SIG-M5 treated with dmso at 0.1 percent for 504 hours (cell line): ENCODE results near the gene HIVEP3.

Experiments
- DNase-seq: peaks from one replicate; lab custom pipeline; 2025; ENCODE audit not compliant: unreplicated experiment; lab: John Stamatoyannopoulos, UW

HIVEP3 gene

DNA sequence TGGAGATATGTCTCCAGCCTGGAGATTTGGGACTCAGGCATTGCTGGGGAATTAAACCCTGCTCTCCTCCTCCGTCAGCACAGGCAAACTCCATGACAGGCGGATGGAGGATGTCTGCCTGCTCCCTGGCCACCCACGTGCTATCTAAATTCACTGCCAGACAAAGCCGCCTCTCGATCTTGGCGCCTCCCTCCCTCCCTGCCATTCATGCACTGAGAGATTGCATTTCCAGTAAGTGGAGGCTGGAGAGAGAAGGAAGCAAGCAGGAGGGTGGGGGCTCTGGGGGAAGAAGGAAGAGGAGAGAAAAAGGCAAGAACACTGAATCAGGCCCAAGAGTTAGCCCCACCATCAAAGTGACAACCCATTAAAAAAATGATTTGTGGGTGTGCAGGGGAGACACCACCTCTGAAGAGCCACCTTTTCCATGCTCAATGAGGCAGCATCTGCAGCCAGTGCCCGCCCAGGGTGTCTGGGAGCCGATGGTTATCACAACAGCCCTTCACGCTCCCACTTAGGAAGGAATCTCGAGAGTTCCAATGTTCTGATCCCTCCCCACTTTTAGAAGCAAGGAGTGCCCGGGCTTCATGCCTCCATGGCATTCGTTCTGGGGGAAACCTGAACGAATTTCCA is 183.0 kb downstream of the HIVEP3 start:
- DNase-seq: no peak

- DNase-seq: no peak
Observed at GRCh38 chr1:41735139-41735538, 183.6 kb downstream of the HIVEP3 start.

- peak; percentile 52 for DNase-seq
Observed at GRCh38 chr1:41734201-41734970, 184.3 kb downstream of the HIVEP3 start.

- no peak for DNase-seq
Observed at GRCh38 chr1:41733725-41734124, 185.0 kb downstream of the HIVEP3 start.

- no peak for DNase-seq
Observed at GRCh38 chr1:41733021-41733420, 185.7 kb downstream of the HIVEP3 start.

GRCh38 chr1:41731516-41732030 is 187.1 kb downstream of the HIVEP3 start:
- DNase-seq: no peak

DNA sequence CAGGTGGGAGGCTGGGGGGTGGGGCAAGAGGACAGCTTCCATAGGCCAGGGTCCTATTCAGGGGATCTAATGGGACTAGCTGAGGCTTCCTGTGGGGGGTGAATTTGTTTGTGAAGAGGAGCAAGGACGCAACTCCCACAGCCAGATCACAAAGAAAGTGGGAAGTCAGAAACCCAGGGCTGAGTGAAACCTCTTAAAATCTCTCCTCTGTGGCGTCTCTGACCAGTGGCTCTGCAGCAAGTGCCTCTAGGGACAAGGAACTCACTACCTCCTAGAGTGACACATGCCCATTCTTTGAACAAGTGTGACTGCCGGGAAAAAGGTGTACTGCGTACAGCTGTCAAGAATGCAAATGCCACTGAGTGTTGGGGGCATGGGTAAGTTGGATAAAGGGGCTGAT is 187.9 kb downstream of the HIVEP3 start:
- DNase-seq: no peak

- DNase-seq: no peak
Observed at GRCh38 chr1:41728403-41729202, 190.1 kb downstream of the HIVEP3 start.

DNA sequence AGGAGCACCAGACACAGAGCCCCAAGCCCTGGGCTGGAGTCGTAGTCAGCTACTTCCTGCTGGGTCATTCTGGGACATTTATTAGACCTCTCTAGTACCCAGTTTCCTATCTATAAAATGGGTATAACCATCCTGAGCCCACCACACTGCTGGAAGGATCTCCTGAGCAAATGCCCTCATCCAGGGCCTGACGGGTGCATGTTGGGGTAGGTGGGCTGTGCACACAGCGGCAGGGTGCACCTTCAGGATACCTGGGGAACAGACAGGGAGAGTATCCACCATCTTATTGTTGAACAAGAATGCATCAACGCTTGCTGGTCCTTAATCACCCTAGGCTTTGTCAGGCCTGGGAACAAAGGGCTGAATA is 191.0 kb downstream of the HIVEP3 start:
- DNase-seq: no peak

DNA sequence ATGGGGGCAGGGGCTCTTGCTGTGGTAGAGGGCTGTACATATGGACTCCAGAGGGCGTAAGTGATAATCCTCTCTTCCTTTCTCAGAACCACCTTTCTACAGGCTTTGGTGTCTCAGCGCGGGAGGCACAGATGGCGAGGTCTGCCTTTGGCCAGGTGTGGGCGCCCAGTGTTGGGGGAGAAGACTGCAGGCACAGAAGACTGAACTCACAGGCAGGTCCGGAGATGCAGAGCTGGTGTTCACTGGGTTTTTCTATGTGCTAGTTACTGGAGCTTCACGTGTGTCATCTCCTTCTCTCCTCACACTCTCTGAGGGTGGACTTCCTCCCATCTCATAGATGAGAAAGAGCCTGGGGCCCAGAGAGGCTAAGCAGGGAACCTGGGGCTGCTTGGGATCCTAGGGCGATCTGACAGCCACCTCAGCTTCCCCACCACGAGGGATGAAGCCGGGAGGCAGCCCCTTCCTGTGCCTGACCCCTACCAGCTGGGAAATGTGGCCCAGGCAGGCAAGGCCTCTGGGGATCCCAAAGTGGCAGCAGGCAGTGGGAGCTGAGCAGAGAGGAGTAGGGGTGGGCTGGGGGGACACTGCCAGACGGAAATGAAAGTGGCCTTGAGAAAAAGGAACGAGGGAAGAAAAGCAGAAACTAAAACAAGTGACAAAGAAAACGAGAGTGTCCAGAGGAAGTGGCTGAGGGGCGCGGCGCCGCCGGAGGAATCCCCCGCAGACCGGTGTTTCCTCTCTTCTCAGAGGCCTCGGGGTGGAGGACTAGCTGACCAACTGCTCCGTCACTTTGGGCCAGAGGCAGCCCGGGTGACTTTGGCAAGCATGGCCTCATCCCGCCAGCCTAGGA is 191.6 kb downstream of the HIVEP3 start:
- peak; percentile 91 for DNase-seq

DNA sequence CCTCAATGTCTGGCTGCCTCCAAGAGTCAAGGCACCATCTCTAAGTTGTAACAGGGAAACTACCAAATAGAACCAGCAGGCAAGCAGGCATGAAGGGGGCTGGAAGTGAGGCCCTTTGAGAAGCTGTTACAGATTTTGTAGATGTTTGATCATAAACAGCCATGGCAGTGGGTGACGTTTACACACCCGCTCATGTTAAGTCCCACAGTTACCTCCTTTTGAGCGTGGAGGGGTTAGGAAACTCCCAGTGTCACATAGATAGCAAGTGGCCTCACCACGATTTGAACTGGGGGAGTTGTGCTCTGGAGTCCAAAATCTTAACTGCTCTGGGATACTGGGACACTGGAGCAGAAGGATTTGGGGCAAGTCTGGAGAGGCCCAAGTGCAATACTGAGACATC is 192.4 kb downstream of the HIVEP3 start:
- DNase-seq: no peak

- DNase-seq: no peak
Observed at GRCh38 chr1:41724926-41725325, 193.8 kb downstream of the HIVEP3 start.

DNA sequence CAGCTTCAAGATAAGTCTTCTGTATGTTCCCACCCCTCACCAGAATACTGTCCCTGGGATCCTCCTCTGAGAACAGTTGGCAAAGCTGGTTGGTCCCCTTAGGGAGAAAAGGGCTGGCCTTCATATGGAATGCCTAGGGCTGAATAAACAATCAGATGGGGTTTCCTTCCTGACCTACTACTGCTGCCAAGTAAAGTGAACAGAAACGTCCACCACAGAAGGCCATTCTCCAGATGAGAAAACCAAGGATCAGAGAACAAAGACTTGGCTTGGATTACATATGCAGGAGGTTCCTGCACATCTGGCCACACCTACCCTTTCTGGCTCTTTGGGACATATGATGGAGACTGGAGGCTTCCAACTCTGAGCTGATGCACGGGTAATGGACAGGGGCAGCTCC is 194.5 kb downstream of the HIVEP3 start:
- DNase-seq: no peak

DNA sequence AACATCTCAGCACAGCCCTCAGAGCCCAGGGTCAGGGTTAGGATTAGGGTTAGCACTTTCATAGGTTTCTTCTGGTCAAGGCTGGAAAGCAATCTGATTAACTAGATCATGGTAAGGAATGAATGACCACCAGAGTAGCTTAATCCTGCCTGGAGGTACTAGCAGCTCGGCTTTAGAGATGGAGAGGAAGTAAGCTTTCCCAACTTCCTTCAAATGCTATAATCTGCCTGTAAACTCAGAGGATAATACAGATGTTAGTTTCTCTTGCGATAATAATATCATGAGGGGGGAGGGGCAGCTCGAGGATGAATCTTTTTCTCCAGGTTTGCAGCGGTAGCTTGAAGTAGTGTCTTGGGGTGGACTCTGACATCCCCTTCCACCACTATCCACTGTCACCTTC is 194.9 kb downstream of the HIVEP3 start:
- peak; percentile 27 for DNase-seq

- DNase-seq: no peak
Observed at GRCh38 chr1:41722184-41722583, 196.5 kb downstream of the HIVEP3 start.

GRCh38 chr1:41720861-41721410 is 197.8 kb downstream of the HIVEP3 start:
- DNase-seq: no peak

GRCh38 chr1:41719590-41719989 is 199.1 kb downstream of the HIVEP3 start:
- no peak for DNase-seq

GRCh38 chr1:41719128-41719527 is 199.6 kb downstream of the HIVEP3 start:
- no peak for DNase-seq

- no peak for DNase-seq
Observed at GRCh38 chr1:41718497-41718896, 200.2 kb downstream of the HIVEP3 start.
